ENCODE results near the gene PEMT. TPM values are rescaled to one million over a fixed set of nuclear protein-coding genes. Genes with fewer than 3 reads are reported as not detected.

The PEMT gene
- total RNA-seq, 1 donor from 2014 or later, result 24.0 TPM

DNA sequence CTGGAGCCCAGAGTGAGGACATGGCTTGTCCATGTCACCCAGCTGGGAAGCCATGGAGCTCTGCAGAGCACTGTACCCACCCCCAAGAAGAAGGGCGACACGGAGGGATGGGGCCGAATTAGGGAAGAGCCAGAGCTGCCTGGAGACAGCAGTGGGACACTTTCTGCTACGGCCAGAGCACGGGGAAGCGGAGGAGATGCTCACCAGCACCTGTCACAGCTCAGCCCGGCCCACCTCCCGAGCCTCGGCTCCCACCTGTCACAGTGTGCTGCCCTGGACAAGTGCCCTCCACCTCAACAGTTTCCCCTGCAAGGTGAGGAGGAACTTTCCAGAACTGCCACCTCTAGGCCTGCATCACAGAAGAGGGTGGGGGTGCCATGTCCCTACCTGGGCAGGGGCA is 36.4 kb downstream of the PEMT start:
- TF ChIP-seq, protein P1, sequence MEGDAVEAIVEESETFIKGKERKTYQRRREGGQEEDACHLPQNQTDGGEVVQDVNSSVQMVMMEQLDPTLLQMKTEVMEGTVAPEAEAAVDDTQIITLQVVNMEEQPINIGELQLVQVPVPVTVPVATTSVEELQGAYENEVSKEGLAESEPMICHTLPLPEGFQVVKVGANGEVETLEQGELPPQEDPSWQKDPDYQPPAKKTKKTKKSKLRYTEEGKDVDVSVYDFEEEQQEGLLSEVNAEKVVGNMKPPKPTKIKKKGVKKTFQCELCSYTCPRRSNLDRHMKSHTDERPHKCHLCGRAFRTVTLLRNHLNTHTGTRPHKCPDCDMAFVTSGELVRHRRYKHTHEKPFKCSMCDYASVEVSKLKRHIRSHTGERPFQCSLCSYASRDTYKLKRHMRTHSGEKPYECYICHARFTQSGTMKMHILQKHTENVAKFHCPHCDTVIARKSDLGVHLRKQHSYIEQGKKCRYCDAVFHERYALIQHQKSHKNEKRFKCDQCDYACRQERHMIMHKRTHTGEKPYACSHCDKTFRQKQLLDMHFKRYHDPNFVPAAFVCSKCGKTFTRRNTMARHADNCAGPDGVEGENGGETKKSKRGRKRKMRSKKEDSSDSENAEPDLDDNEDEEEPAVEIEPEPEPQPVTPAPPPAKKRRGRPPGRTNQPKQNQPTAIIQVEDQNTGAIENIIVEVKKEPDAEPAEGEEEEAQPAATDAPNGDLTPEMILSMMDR (IDR thresholded peaks at IDR 0.05; ENCODE audit: partially characterized antibody, unreplicated experiment), result no peak
- Mint-ChIP-seq H3K27me3 (ENCODE audit: unreplicated experiment) (peaks cover 9% of the 10 kb centered on the region), H3K27ac (ENCODE audit: unreplicated experiment) (no peak overlapping the region), H3K4me1 (ENCODE audit: low read depth, unreplicated experiment) (peaks cover 8% of the 10 kb centered on the region), H3K9me3 (ENCODE audit: unreplicated experiment) (peaks cover 2% of the 10 kb centered on the region), H3K4me3 (ENCODE audit: unreplicated experiment) (no peak overlapping the region), H3K36me3 (ENCODE audit: unreplicated experiment) (no peaks in the 10 kb centered on the region)
- no peak for DNase-seq

DNA sequence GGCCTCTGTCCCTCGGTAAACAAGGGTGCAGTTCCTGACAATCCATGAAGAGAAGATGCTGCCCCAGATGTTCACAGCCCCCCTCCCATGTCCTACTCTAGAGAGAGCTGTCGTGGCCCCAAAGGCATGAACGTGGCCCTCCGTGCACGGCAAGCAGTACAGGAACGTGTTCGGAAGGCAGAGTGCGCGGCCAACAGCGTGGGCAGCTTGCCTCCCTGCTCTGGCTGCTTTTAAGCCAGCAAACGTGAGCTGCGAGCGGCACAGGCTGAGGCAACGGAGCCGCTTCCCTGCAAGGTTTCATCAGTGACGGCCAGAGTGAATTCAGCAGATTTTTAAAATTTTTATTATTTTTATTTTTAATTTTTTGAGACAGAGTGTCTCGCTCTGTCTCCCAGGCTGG is 37.2 kb downstream of the PEMT start:
- no peak for DNase-seq
- H3K9me3 Mint-ChIP-seq (ENCODE audit: unreplicated experiment), result peaks cover 2% of the 10 kb centered on the region
- no peaks in the 10 kb centered on the region for H3K36me3 Mint-ChIP-seq (ENCODE audit: unreplicated experiment)
- H3K27ac Mint-ChIP-seq (ENCODE audit: unreplicated experiment), result no peak overlapping the region
- peaks cover 9% of the 10 kb centered on the region for H3K27me3 Mint-ChIP-seq (ENCODE audit: unreplicated experiment)
- peaks cover 11% of the 10 kb centered on the region for H3K4me1 Mint-ChIP-seq (ENCODE audit: low read depth, unreplicated experiment)
- TF ChIP-seq, protein P1 (IDR thresholded peaks at IDR 0.05; ENCODE audit: partially characterized antibody, unreplicated experiment), result no peak
- H3K4me3 Mint-ChIP-seq (ENCODE audit: unreplicated experiment), result no peak overlapping the region

DNA sequence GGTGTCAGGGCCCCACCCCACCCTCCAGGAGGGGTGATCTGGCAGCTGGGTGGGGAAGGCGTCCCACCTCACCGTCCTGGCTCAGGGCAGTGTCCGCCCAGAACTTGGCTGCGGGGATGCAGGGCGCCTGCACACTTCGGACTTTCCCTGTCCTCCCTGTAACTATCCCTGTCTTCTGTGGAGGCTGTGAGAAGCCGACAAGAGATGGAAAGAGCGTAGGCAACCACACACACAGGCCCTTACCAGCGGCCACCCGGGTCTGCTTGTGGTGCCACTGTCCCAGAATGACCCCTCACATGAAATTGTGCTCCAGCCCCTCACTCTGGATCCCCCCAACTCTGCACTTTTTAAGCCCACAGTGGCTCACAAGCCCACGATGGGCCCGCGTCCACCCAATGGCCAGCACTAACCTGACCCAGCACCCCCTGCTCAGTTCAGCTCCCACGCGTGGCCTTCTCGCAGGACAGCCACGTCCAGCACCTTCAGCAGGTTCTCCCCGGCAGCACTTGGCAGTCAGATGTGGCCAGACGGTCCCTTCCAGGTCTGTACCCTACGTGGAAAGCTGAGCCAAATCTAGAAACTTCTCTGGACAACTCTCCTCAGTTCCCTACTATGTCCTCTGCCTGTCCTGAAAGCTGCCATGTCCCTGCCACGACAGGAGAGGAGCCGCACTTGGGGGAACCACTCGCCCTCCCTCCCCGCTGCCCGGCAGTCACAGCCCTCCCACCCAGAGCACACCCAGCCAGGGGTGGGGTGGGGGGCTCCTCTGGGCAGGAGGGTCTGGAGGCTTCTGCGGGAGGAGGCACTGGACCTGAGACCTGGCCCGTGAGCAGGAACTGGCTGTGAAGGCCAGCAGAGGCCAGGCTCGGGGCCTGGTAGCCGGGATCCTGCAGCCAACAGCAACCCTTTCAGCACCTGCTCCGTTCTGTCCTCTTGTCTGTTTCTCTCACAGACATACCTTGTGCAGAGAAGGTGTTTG is 38.0 kb downstream of the PEMT start:
- no peak overlapping the region for H3K27ac Mint-ChIP-seq (ENCODE audit: unreplicated experiment)
- peaks cover 9% of the 10 kb centered on the region for H3K27me3 Mint-ChIP-seq (ENCODE audit: unreplicated experiment)
- H3K36me3 Mint-ChIP-seq (ENCODE audit: unreplicated experiment), result no peaks in the 10 kb centered on the region
- TF ChIP-seq, protein P1 (IDR thresholded peaks at IDR 0.05; ENCODE audit: partially characterized antibody, unreplicated experiment), result no peak
- H3K9me3 Mint-ChIP-seq (ENCODE audit: unreplicated experiment), result peaks cover 2% of the 10 kb centered on the region
- no peak for DNase-seq
- H3K4me3 Mint-ChIP-seq (ENCODE audit: unreplicated experiment), result no peak overlapping the region
- H3K4me1 Mint-ChIP-seq (ENCODE audit: low read depth, unreplicated experiment), result peaks cover 11% of the 10 kb centered on the region

DNA sequence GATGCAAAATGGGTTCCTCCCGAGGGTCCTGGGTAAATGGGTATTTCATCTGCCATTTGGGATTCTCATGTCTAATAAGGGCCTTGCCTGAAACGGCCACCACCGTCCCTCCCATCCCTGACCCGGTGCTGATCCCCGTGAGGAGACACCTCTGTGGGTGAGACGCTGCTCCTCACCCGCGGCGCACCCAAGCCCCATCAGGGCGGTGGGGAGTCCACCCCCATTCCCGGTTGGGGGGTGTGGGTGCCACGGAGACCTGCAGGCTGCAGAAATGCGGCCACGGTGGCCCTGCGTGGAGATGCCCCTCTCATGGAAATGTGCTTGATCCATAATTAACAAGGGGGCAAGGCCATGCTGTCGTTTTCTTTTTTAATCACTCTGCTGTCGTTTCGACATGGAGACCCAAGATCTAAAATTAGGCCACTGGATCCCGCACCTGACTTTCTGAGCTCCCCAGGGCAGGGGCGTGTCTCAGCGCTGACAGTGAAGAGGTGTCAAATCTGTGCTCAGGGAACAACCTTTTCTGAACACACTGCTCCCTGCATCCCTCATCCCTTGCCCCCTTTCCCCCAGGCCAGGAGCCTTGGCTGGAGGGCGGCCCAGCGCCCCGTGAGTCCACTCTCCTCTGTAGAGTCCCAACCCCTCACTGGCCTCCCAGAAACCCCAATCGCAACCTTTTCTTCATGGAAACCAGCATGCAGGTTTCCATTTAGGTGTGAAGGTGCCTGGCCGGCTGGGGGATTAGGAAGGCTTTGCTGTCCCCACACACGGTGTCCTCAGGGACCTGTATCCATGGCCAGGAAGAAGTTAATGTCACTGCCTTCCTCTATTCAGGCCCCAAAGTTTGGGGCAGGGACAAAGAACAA is 38.9 kb downstream of the PEMT start:
- no peak overlapping the region for H3K4me3 Mint-ChIP-seq (ENCODE audit: unreplicated experiment)
- H3K36me3 Mint-ChIP-seq (ENCODE audit: unreplicated experiment), result no peaks in the 10 kb centered on the region
- no peak for DNase-seq
- no peak overlapping the region for H3K27ac Mint-ChIP-seq (ENCODE audit: unreplicated experiment)
- TF ChIP-seq, protein P1 (IDR thresholded peaks at IDR 0.05; ENCODE audit: partially characterized antibody, unreplicated experiment), result no peak
- H3K27me3 Mint-ChIP-seq (ENCODE audit: unreplicated experiment), result peaks cover 9% of the 10 kb centered on the region
- H3K9me3 Mint-ChIP-seq (ENCODE audit: unreplicated experiment), result peaks cover 2% of the 10 kb centered on the region
- peaks cover 11% of the 10 kb centered on the region for H3K4me1 Mint-ChIP-seq (ENCODE audit: low read depth, unreplicated experiment)

All from glutamatergic neuron (in vitro differentiated cells).